OCI-LY7 (cell line): ENCODE data around the gene ARHGEF4. TPM values are rescaled to one million over a fixed set of nuclear protein-coding genes. Genes with fewer than 3 reads are reported as not detected.

Experiments
- BruUV-seq: library from RNA; stranded (reverse); fragments of 400-500 nt; replicated peaks from 2 replicates; lab custom pipeline; 2021; lab: Mats Ljungman, UMichigan
- CTCF ChIA-PET: fragments of 300-600 bp; sonication (Branson Sonifier 250); formaldehyde crosslinking; loops from one replicate; lab custom pipeline; 2022; ENCODE audit warnings: antibody characterized with exemption; ENCODE audit not compliant: unreplicated experiment; lab: Charles Lee
- POLR2A ChIA-PET: fragments of 300-600 bp; sonication (Branson Sonifier 250); formaldehyde crosslinking; loops from one replicate; lab custom pipeline; 2022; ENCODE audit warnings: antibody characterized with exemption; lab: Charles Lee
- DNase-seq: peaks from one replicate; pipeline ENCODE4 v3.0.0-alpha.2; 2015; ENCODE audit warnings: low spot score
- H2AFZ ChIP-seq: fragments of 200-600 bp; sonication (generic), shearing (Covaris generic); 2 replicates; pipeline ENCODE4 v1.6.1; 2014; ENCODE audit warnings: mild to moderate bottlenecking, antibody characterized with exemption, low read length, moderate library complexity
- H3K27ac ChIP-seq: fragments of 200-600 bp; sonication (generic); 2 replicates; pipeline ENCODE4 v1.5.1; 2014; ENCODE audit warnings: mixed run types, low read depth, mild to moderate bottlenecking, moderate library complexity, low read length, inconsistent platforms; ENCODE audit not compliant: poor library complexity, severe bottlenecking
- H3K36me3 ChIP-seq: fragments of 200-600 bp; sonication (generic); 2 replicates; pipeline ENCODE4 v1.6.1; 2014; ENCODE audit warnings: mild to moderate bottlenecking, antibody characterized with exemption, low read length, moderate library complexity, mixed read lengths; ENCODE audit not compliant: insufficient read depth
- H3K4me1 ChIP-seq: fragments of 200-600 bp; sonication (generic); 2 replicates; pipeline ENCODE4 v1.5.1; 2014; ENCODE audit warnings: mild to moderate bottlenecking, low read length; ENCODE audit not compliant: insufficient read depth, poor library complexity, severe bottlenecking
- H3K4me2 ChIP-seq: fragments of 200-600 bp; sonication (generic); 2 replicates; pipeline ENCODE4 v1.6.1; 2014; ENCODE audit warnings: mild to moderate bottlenecking, low read length
- H3K4me3 ChIP-seq: fragments of 200-600 bp; sonication (generic); 2 replicates; pipeline ENCODE4 v1.5.1; 2014; ENCODE audit warnings: mild to moderate bottlenecking, low read depth, low read length; ENCODE audit not compliant: poor library complexity, severe bottlenecking
- H3K79me2 ChIP-seq: fragments of 200-600 bp; sonication (generic); 2 replicates; pipeline ENCODE4 v1.6.1; 2016; ENCODE audit warnings: low read depth, mild to moderate bottlenecking, low read length, moderate library complexity, mixed read lengths; ENCODE audit not compliant: insufficient read depth
- H3K9me2 ChIP-seq: fragments of 200-600 bp; sonication (generic); 2 replicates; pipeline ENCODE4 v1.6.1; 2016; ENCODE audit warnings: mild to moderate bottlenecking, low read length, mixed read lengths; ENCODE audit not compliant: insufficient read depth
- H3K9me3 ChIP-seq: fragments of 200-600 bp; sonication (generic); 2 replicates; pipeline ENCODE4 v1.6.1; 2014; ENCODE audit warnings: mild to moderate bottlenecking, mixed run types, low read length, mixed read lengths
- H4K20me1 ChIP-seq: fragments of 200-600 bp; sonication (generic); 2 replicates; pipeline ENCODE4 v1.6.1; 2014; ENCODE audit warnings: mild to moderate bottlenecking, antibody characterized with exemption, low read length, moderate library complexity, mixed read lengths; ENCODE audit not compliant: insufficient read depth
- EZH2phosphoT487 ChIP-seq: fragments of 200-600 bp; sonication (generic); IDR thresholded peaks from 2 replicates; pipeline ENCODE4 v1.6.1; 2018; ENCODE audit warnings: low read depth, borderline replicate concordance, mild to moderate bottlenecking, mixed run types, antibody characterized with exemption, low read length, moderate library complexity, mixed read lengths
- intact Hi-C: fragments of 100-400 bp; cut with micrococcal nuclease; formaldehyde crosslinking; loops from one replicate; pipeline ENCODE4 v1.10.0; 2022; ENCODE audit not compliant: unreplicated experiment
- total RNA-seq, 2 experiments: library from RNA; depleted of rRNA in 1 of 2; stranded (reverse); fragments of >200 nt in 1 of 2; shearing (Covaris generic) in 1 of 2; gene quantifications; 2 replicates each; pipeline ENCODE4 v1.2.3, GENCODE V29; 2014 to 2022
- TF ChIP-seq, protein P1 (sequence below): fragments of 200-600 bp; sonication (generic); conservative IDR thresholded peaks from 2 replicates; pipeline ENCODE4 v1.5.1; 2014; ENCODE audit warnings: mild to moderate bottlenecking, antibody characterized with exemption, low read length, moderate library complexity, mixed read lengths

The ARHGEF4 gene
- total RNA-seq, 2 experiments from 2014 or later = 1.1 to 1.7 TPM

DNA sequence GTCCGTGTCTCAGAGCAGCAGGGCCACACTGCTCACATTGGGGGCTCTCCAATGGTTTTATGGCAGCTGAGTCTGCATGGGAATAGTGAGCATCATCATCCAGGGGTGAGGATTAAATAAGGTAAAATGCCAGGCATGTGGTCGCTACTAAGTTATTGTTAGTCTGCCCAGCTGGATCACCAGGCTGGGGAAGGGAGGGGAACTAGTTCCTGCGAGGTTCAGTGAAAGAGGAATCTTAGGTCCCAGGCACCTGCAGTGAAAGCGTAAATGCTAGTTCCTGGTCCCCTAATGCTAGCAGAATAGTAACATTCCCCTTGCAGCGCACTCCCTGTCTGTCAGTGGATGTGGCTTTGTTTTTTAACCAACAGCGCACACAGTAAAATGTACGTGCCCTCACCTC, 60.1 kb downstream of the ARHGEF4 start:
- Histone ChIP-seq H3K79me2 (no peaks in the 10 kb centered on the region), H3K9me2 (no peaks in the 10 kb centered on the region), H3K9me3 (no peaks in the 10 kb centered on the region), H3K4me1 (peaks cover 7% of the 10 kb centered on the region), H3K4me2 (no peak overlapping the region), H3K36me3 (no peaks in the 10 kb centered on the region), H3K4me3 (no peak overlapping the region), H3K27ac (no peak overlapping the region), H4K20me1 (no peaks in the 10 kb centered on the region), H2AFZ (no peak overlapping the region)
- no peak for TF ChIP-seq EZH2phosphoT487
- TF ChIP-seq, protein P1, sequence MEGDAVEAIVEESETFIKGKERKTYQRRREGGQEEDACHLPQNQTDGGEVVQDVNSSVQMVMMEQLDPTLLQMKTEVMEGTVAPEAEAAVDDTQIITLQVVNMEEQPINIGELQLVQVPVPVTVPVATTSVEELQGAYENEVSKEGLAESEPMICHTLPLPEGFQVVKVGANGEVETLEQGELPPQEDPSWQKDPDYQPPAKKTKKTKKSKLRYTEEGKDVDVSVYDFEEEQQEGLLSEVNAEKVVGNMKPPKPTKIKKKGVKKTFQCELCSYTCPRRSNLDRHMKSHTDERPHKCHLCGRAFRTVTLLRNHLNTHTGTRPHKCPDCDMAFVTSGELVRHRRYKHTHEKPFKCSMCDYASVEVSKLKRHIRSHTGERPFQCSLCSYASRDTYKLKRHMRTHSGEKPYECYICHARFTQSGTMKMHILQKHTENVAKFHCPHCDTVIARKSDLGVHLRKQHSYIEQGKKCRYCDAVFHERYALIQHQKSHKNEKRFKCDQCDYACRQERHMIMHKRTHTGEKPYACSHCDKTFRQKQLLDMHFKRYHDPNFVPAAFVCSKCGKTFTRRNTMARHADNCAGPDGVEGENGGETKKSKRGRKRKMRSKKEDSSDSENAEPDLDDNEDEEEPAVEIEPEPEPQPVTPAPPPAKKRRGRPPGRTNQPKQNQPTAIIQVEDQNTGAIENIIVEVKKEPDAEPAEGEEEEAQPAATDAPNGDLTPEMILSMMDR = no peak
- no peak for DNase-seq
- intact Hi-C loops = no loop called here
- POLR2A ChIA-PET = interaction anchor here (0.5 kb wide), 1 partner anchor 1475 kb away, joined by 3 read pairs; no protein-coding TSS in a partner anchor
- CTCF ChIA-PET = no interaction called here
- BruUV-seq = no TSS peak

DNA sequence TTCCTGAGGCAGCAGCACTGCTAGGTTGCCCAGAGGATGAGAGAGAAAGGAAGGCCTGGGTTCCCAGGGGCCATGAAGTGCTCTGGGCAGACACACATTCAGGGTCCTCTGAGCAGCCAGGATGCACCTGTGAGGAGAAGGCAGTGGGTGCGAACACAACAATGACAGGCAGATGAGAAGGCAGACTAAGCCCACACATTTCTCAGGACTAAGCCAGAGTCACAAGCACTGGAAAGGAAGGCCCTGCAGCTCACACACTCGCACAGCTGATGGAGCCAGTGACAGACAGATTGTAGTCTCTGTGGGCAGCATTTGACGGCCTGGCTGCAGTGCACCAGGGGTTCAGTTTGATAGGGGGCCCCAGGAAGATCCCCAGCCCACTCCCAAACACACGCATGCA, 61.8 kb downstream of the ARHGEF4 start:
- Histone ChIP-seq H3K27ac (no peak overlapping the region), H3K4me3 (no peak overlapping the region), H3K79me2 (no peaks in the 10 kb centered on the region), H3K9me3 (no peaks in the 10 kb centered on the region), H4K20me1 (no peaks in the 10 kb centered on the region), H3K4me2 (no peak overlapping the region), H3K36me3 (no peaks in the 10 kb centered on the region), H2AFZ (no peak overlapping the region), H3K4me1 (no peaks in the 10 kb centered on the region), H3K9me2 (no peaks in the 10 kb centered on the region)
- intact Hi-C loops = no loop called here
- DNase-seq = no peak
- no TSS peak for BruUV-seq
- ChIA-PET POLR2A (no interaction called here), CTCF (no interaction called here)
- TF ChIP-seq EZH2phosphoT487 = no peak
- TF ChIP-seq, protein P1 = no peak

DNA sequence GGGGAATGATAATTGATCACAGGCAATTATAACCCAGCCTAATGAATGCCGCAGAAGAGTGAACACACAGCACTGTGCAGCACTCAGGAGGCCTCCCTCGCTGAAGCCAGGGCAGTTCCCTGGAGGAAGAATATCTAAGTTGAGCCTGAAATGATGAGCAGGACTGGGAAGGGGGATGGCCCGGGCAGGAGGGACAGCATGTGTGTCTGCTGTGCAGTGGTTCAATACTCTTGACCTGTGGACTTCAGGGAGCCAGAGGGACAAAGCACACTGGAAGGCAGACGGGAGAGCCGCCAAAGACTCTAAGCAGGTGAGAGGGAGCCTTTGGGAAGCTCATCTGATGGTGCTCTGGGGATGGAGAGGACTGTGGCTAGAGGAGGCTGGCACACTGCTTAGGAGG, 62.6 kb downstream of the ARHGEF4 start:
- Histone ChIP-seq H3K4me1 (no peaks in the 10 kb centered on the region), H2AFZ (no peak overlapping the region), H3K9me2 (no peaks in the 10 kb centered on the region), H3K79me2 (no peaks in the 10 kb centered on the region), H3K27ac (no peak overlapping the region), H3K4me2 (no peak overlapping the region), H4K20me1 (no peaks in the 10 kb centered on the region), H3K9me3 (no peaks in the 10 kb centered on the region), H3K4me3 (no peak overlapping the region), H3K36me3 (no peaks in the 10 kb centered on the region)
- no TSS peak for BruUV-seq
- ChIA-PET CTCF (no interaction called here), POLR2A (no interaction called here)
- no peak for DNase-seq
- no peak for TF ChIP-seq EZH2phosphoT487
- TF ChIP-seq, protein P1 = no peak
- intact Hi-C loops = no loop called here
